GM19397 (cell line): ENCODE results near the gene HDAC10.
A peak's percentile ranks its signal among the peaks of the same experiment; 100 is the strongest.
"Not testable (repeated sequence)": the region's sequence is repeated elsewhere in the genome, so short reads cannot be mapped to it uniquely, and the experiment has no call there.

ENCODE experiments used
- ATAC-seq: cut with Tn5 transposase; IDR thresholded peaks from one replicate; pipeline ENCODE4 v1.9.1; 2021; ENCODE audit warnings: mild to moderate bottlenecking, moderate library complexity; ENCODE audit not compliant: unreplicated experiment

The HDAC10 gene

GRCh38 chr22:50205781-50206569 lies 45.1 kb downstream of the HDAC10 start:
- no peak for ATAC-seq

- not testable (repeated sequence) for ATAC-seq
These were observed 46.1 kb downstream of the HDAC10 start for GRCh38 chr22:50204998-50205397.

GRCh38 chr22:50204571-50204970 lies 46.5 kb downstream of the HDAC10 start:
- no peak for ATAC-seq

DNA sequence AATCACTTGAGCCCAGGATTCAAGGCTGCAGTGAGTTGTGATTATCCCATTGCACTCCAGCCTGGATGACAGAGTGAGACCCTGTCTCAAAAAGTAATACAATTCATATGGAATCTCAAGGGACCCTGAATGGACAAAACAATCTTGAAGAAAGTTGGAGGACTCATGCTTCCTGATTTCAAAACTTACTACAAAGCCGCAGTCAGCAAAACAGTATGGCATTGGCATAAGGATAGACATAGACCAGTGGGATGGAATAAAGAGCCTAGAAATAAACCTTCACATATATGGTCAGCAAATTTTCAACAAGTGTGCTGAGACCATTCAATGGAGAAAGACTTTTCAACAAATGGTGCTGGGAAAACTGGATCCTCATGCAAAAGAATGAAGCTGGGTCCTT lies 47.8 kb downstream of the HDAC10 start:
- ATAC-seq: no peak

DNA sequence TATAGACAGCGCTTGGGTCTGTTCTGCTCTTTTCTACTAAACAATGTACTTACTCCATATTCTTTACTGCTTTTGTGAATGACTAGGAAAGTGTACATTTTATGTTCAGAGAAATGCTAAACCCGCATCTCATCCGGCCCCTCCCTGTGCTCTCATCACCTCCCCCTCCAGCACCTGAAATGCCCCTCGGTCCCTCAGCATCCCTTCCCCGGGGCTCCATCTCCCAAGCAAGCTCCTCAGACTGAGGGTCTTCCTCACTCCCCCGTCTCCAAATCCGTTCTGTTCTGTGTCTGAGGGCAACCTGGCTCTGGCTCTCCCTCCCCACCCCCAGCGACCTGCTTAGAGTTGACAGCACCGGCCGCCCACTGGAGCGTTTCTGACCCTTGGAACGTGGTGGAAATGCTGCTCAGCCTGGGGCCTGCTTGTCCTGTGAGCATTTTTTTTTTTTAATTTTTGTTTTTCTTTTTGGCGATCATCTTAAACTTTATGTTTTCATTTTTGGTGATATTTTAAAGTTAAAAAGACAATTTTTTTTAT lies 48.9 kb downstream of the HDAC10 start:
- ATAC-seq: no peak

DNA sequence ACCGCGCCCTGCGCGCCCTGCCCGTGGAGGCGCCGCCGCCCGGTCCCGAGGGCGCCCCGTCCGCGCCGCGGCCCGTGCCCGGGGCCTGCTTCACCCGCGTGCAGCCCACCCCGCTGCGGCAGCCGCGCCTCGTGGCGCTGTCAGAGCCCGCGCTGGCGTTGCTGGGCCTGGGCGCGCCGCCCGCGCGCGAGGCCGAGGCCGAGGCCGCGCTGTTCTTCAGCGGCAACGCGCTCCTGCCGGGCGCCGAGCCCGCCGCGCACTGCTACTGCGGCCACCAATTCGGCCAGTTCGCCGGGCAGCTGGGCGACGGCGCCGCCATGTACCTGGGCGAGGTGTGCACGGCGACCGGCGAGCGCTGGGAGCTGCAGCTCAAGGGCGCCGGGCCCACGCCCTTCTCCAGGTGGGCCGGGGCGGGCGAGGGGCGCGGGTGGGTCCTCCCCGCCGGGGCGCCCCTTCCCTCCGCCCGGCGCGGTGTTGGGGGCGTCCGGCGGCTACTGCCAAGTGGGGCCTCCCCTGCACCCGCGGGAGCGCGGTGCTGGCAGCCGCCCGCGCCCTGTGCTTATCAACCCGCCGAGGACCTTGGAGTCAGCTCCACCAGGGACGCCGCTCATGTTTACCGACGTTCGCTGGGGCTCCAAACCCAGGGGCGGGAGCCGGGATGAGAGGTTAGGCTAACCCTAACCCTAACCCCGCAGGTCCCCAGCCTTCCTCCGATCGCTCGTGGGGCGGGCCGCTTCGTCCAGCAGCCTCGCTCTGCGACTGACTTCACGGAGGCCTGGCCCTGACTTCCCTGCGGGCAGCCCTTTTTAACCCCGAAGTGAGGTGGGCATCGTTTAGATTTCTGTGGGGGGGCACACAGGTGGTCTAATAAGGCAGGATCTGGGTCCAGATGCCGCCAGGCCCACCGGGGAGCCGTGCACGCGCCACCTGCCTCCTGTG lies 49.6 kb downstream of the HDAC10 start:
- ATAC-seq: peak; percentile 26

DNA sequence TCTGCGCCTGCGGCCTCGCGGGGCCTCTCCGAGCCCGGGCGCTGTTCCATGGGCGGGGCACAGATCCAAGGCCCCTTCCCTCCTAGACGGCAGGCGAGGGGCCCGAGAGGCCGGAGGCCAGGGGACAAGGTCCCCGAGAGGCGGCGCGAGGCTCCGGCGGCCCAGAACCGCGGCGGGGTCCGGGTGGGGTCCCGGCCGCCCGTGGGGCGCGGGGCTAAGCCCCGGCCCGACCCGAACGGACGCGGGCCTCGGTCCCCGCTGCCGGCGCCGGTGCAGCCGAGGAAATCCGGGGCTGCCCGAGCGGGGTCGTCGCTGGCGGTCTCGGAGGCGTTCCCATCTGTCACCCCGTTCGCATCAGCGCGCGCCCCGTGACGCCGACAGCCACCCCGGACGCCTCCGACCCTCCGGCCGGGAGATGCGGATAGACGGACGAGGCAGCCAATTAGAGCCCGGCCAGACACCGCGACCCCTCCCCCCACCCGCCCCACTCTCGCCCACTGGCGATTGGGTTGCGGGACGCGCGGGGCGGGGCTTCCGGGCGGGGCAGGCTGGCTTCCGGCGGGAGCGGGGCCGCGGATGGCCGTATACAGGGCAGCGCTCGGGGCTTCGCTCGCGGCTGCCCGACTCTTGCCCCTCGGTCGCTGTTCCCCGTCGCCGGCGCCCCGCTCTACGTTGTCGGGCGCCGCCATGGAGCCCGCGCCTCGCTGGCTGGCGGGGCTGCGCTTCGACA lies 50.4 kb downstream of the HDAC10 start, which contains the start of gene SELENOO:
Gene SELENOO (plus strand): TSS at position 551 of the 730 bp plus-strand sequence. CDS start 26 bp downstream, at position 577.
- peak; percentile 65 for ATAC-seq

DNA sequence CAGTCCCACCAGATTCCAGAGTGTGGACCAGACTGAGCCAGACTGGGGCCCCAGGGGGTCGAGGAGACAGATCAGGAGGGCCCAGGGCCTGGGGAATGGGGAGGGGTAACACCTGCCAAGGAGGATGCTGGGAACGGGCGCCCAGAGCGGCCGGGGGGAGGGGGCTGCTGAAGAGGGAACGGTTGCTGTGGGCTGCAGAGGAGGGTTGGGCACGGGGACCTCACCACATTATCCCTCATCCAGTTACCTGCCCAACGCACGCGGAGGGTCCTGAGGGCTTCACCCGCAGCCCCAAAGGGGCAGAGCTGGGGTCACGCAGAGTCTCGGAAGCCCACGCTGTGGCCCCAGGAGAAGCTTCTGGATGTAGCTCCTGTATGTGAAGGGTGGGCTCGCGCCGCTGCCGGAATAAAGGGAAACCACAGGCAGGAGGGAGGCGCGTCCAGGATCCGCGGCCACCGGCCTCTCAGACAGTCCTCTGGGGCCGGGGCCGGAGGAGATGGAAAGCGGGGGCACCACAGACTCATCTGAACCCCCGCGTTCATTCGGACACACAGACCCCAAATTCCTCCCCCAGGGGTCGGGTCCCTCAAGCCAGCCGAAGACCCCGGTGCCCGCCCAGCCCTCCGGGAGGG lies 51.1 kb downstream of the HDAC10 start:
- no peak for ATAC-seq

GRCh38 chr22:50199251-50199721 lies 51.8 kb downstream of the HDAC10 start:
- ATAC-seq: no peak

DNA sequence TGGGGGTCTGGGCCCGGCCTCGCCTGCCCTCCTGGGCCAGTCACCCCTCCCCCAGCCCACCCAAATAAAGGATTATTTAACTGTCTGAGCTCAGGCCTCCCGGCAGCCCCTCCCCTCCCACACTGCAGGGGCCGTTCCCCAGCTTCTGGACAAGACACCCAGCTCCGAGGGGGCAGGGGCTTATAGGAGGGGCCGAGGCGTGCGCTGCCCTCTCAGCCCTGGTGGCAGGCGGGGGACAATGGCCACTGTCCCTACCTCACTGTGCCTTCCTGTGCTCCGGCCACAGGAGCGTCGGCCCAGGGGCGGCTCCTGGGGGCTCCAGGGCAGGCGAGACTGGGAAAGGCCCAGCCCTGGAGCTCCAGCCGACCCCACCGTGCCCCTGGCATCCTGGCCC lies 52.4 kb downstream of the HDAC10 start:
- ATAC-seq: no peak

GRCh38 chr22:50197856-50198623 lies 53.0 kb downstream of the HDAC10 start:
- ATAC-seq: no peak

DNA sequence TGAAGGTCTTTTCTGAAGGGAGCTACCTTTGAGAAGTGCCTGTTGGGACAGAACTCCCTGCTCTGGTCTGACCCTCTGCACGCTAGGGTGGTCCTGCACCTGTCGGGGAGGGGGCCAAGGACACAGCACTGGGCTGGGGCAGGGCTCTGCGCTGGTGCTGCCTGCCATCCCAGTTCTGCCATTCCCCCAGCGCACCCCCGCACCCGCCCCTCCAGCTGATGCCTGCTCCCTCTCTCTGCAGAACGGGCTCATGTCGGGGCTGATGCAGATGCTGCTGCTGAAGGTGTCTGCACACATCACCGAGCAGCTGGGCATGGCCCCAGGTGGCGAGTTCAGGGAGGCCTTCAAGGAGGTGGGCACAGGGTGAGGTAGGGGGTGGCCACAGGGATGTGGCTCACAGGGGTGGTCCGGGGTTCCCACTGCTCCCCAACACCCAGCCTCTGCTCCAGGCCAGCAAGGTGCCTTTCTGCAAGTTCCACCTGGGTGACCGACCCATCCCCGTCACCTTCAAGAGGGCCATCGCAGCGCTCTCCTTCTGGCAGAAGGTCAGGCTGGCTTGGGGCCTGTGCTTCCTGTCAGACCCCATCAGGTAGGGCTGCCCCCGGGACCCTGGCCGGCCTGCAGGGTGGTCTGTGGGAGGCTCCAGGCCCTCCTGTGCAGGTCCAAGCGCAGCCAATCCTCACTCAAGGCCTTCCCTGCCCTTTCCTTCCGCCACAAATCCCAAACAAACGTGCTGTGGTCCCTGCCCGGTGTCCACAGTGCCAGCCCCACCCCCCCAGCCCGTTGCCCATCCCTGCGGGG lies 53.9 kb downstream of the HDAC10 start:
- ATAC-seq: no peak

DNA sequence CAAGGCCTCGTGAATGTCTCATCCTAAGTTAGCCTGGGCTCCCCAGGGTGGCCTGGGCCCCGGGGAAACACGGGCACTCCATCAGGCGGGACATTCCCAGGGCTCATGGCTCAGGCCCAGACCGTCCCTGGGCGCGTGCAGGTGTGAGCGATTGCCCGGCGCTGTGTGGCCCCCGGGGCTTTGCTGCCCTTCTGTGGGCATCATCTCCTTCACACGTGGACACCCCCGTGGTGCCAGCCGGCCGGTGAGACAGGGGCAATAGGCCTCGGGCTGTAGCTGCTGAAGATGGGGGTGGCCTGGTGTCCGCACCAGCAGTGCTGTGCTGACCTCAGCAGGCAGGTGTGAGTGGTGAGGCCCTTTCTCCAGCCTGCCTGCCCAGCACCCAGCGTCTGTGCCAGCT lies 54.8 kb downstream of the HDAC10 start:
- ATAC-seq: no peak
